Keratinocyte (primary cell): ENCODE results near the gene ADCY10. TPM values are rescaled to one million over a fixed set of nuclear protein-coding genes. Genes with fewer than 3 reads are reported as not detected.

Experiments used
- DNase-seq: peaks from one replicate; pipeline ENCODE4 v3.0.0-alpha.2; 2011; ENCODE audit warnings: low read depth, missing footprints, low spot score
- FAIRE-seq: peaks from 2 replicates; lab custom pipeline; 2011; peaks lifted over from hg19 to GRCh38; lab: Jason Lieb, UNC
- H2AFZ ChIP-seq: 2 replicates; pipeline ENCODE4 v1.6.0; 2012; ENCODE audit warnings: low read length, control low read depth, inconsistent platforms; ENCODE audit not compliant: control insufficient read depth
- H3K27ac ChIP-seq: 2 replicates; pipeline ENCODE4 v1.5.1; 2011; ENCODE audit warnings: low read length; ENCODE audit not compliant: control insufficient read depth, insufficient read depth
- H3K27me3 ChIP-seq: 3 replicates; pipeline ENCODE4 v1.6.0; 2011; ENCODE audit warnings: low read length; ENCODE audit not compliant: control insufficient read depth, insufficient read depth; ENCODE audit errors: extremely low read depth
- H3K36me3 ChIP-seq, 2 experiments: 2 replicates in 1 of 2; 3 replicates in 1 of 2; pipeline ENCODE4 v1.5.1; 2011; ENCODE audit warnings: low read length in 2 of 2, mild to moderate bottlenecking in 1 of 2; ENCODE audit not compliant: control insufficient read depth in 2 of 2, insufficient read depth in 2 of 2; ENCODE audit errors: extremely low read depth in 1 of 2
- H3K4me1 ChIP-seq: 3 replicates; pipeline ENCODE4 v1.5.1; 2011; ENCODE audit warnings: low read length; ENCODE audit not compliant: control insufficient read depth, insufficient read depth; ENCODE audit errors: extremely low read depth
- H3K4me2 ChIP-seq: 3 replicates; pipeline ENCODE4 v1.6.0; 2011; ENCODE audit warnings: low read depth, low read length; ENCODE audit not compliant: control insufficient read depth, insufficient read depth; ENCODE audit errors: extremely low read depth
- H3K4me3 ChIP-seq, 3 experiments: fragments of 200-600 bp in 1 of 3; sonication (generic) in 1 of 3; 2 replicates in 2 of 3; 3 replicates in 1 of 3; pipeline ENCODE4 v1.5.1; 2011 to 2016; ENCODE audit warnings: low read length in 3 of 3, mild to moderate bottlenecking in 3 of 3, control low read depth in 2 of 3, inconsistent platforms in 1 of 3, low read depth in 1 of 3, mixed read lengths in 1 of 3, mixed run types in 1 of 3, moderate library complexity in 1 of 3; ENCODE audit not compliant: control insufficient read depth in 2 of 3, insufficient read depth in 2 of 3; ENCODE audit errors: extremely low read depth in 1 of 3
- H3K79me2 ChIP-seq: 2 replicates; pipeline ENCODE4 v1.6.0; 2012; ENCODE audit warnings: low read length; ENCODE audit not compliant: control insufficient read depth, insufficient read depth
- H3K9ac ChIP-seq: 3 replicates; pipeline ENCODE4 v1.6.0; 2011; ENCODE audit warnings: low read length; ENCODE audit not compliant: control insufficient read depth, insufficient read depth; ENCODE audit errors: extremely low read depth
- H3K9me1 ChIP-seq: 3 replicates; pipeline ENCODE4 v1.6.0; 2011; ENCODE audit warnings: low read length; ENCODE audit not compliant: control insufficient read depth, insufficient read depth; ENCODE audit errors: extremely low read depth
- H3K9me3 ChIP-seq: 2 replicates; pipeline ENCODE4 v1.5.1; 2012; ENCODE audit warnings: low read depth, low read length; ENCODE audit not compliant: control insufficient read depth
- H4K20me1 ChIP-seq: 3 replicates; pipeline ENCODE4 v1.6.0; 2011; ENCODE audit warnings: low read length; ENCODE audit not compliant: control insufficient read depth, insufficient read depth; ENCODE audit errors: extremely low read depth
- EZH2 ChIP-seq: IDR thresholded peaks from one replicate; pipeline ENCODE4 v1.6.1; 2012; ENCODE audit warnings: inconsistent platforms, mild to moderate bottlenecking, low read length, moderate library complexity
- dilution Hi-C: fragments of 300-500 bp; cut with MboI; formaldehyde crosslinking; loops from one replicate; pipeline ENCODE4 v1.7.0; 2020; ENCODE audit warnings: low sequenced_read_pairs; ENCODE audit not compliant: extremely low pct_ligation_motif_present
- polyA plus RNA-seq, 5 experiments: library from polyadenylated mRNA; depleted of rRNA in 3 of 5; stranded (reverse) in 3 of 5; stranded (forward) in 1 of 5; unstranded in 1 of 5; fragments of >200 nt; gene quantifications; 1 replicate in 1 of 5; 2 replicates in 3 of 5; 3 replicates in 1 of 5; pipeline versions ENCODE4 v1.2.1 to v1.2.3, GENCODE V29; 2011 to 2012; ENCODE audit warnings: missing spikeins in 2 of 5, low read depth in 1 of 5, low replicate concordance in 1 of 5
- TF ChIP-seq, protein P1 (sequence below), 3 experiments: IDR thresholded peaks in 1 of 3; conservative IDR thresholded peaks in 1 of 3; optimal IDR thresholded peaks in 1 of 3; 2 replicates in 2 of 3; 3 replicates in 1 of 3; pipeline versions ENCODE3 to v1.5.1; 2011; ENCODE audit warnings: low read length in 3 of 3, mild to moderate bottlenecking in 3 of 3, moderate library complexity in 2 of 3, control low read depth in 1 of 3, inconsistent platforms in 1 of 3; ENCODE audit not compliant: insufficient read depth in 2 of 3; ENCODE audit errors: extremely low read depth in 1 of 3

The ADCY10 gene
- polyA plus RNA-seq, 1 donor (not counting 4 experiments of a cell fraction or from before 2014, with no cell fraction given), result 0.04 TPM

DNA sequence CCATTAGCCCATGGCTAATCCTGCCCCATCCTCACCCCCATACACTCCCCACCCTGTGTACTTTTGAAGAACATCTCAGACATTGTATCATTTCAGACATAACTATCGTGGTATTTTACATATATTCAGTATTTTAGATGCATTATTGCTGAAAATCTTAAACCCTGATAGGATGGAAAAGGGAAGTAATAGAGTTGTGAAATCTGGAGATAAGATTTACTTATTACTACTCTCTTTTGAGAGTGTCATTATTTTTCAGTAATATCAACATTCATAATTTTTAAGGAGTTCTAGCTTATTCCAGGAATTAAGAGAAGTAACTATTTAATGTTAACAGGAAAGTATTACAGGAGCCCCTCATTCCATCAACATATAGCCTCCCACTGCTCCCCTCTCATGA is 34.4 kb downstream of the ADCY10 start:
- H3K4me3 ChIP-seq, result no peak overlapping the region
- dilution Hi-C loops, result no loop called here
- H4K20me1 ChIP-seq, result no peaks in the 10 kb centered on the region

DNA sequence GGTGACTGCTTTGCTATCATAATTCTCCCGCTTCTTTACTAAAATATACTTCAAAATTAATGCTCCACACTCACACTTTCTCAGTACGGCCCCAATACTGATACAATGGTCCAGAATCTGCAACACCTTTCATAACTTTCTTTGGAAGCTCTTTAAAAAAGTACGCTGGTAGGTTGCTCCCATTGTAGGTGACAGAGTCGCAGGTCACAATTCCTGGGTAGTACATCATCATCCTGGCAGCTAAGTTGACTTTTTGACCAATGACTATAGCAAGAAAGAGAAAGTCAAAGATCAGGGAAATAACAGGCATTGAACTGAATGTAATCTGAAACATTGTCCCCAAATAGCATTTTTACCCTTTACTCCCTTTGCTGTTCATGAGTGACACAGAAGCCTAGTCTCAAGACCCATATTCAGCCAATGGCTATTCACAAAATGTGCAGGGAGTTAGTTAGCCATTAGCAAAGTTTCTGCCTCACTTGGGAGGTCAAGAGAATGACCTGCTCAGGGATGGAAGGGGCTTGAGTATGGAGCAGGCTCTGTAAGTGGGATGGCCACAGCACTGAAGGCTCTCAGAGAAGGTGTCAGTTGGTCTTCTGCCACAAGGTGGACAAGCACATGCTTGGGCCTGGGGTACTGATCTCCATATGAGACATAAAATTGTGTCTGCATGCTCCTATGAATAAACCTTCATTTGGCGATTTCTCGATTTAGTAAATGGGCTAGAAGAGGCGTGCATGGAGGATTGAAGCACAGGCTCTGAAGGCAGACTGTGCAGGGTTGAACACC is 35.4 kb downstream of the ADCY10 start:
- Histone ChIP-seq H3K4me3 (no peak overlapping the region), H4K20me1 (no peaks in the 10 kb centered on the region), H3K9me3 (no peaks in the 10 kb centered on the region), H3K27ac (no peak overlapping the region), H2AFZ (no peak overlapping the region), H3K4me1 (peaks cover 2% of the 10 kb centered on the region), H3K4me2 (no peak overlapping the region), H3K27me3 (no peaks in the 10 kb centered on the region), H3K36me3 (no peaks in the 10 kb centered on the region), H3K79me2 (no peaks in the 10 kb centered on the region), H3K9ac (no peak overlapping the region), H3K9me1 (no peaks in the 10 kb centered on the region)
- DNase-seq (no peak), FAIRE-seq (no peak)
- dilution Hi-C loops, result no loop called here
- TF ChIP-seq EZH2, result no peak
- TF ChIP-seq, protein P1, sequence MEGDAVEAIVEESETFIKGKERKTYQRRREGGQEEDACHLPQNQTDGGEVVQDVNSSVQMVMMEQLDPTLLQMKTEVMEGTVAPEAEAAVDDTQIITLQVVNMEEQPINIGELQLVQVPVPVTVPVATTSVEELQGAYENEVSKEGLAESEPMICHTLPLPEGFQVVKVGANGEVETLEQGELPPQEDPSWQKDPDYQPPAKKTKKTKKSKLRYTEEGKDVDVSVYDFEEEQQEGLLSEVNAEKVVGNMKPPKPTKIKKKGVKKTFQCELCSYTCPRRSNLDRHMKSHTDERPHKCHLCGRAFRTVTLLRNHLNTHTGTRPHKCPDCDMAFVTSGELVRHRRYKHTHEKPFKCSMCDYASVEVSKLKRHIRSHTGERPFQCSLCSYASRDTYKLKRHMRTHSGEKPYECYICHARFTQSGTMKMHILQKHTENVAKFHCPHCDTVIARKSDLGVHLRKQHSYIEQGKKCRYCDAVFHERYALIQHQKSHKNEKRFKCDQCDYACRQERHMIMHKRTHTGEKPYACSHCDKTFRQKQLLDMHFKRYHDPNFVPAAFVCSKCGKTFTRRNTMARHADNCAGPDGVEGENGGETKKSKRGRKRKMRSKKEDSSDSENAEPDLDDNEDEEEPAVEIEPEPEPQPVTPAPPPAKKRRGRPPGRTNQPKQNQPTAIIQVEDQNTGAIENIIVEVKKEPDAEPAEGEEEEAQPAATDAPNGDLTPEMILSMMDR (optimal IDR thresholded peaks at IDR 0.05 in 1 of 3, IDR thresholded peaks at IDR 0.05 in 1 of 3, conservative IDR thresholded peaks at IDR 0.05 in 1 of 3; ENCODE audit: extremely low read depth in 1 of 3, insufficient read depth in 2 of 3, low read length in 3 of 3), result no peak

More for the DNA sequence above, 34.4 kb downstream of the ADCY10 start:
- DNase-seq, result no peak
- TF ChIP-seq, protein P1 (optimal IDR thresholded peaks at IDR 0.05 in 1 of 3, IDR thresholded peaks at IDR 0.05 in 1 of 3, conservative IDR thresholded peaks at IDR 0.05 in 1 of 3; ENCODE audit: extremely low read depth in 1 of 3, insufficient read depth in 2 of 3, low read length in 3 of 3), result no peak
- no peak for TF ChIP-seq EZH2
- Histone ChIP-seq H3K4me1 (peaks cover 2% of the 10 kb centered on the region), H2AFZ (no peak overlapping the region), H3K9me3 (no peaks in the 10 kb centered on the region), H3K27ac (no peak overlapping the region), H3K9ac (no peak overlapping the region), H3K27me3 (no peaks in the 10 kb centered on the region), H3K79me2 (no peaks in the 10 kb centered on the region), H3K9me1 (no peaks in the 10 kb centered on the region), H3K36me3 (no peaks in the 10 kb centered on the region), H3K4me2 (no peak overlapping the region)
- no peak for FAIRE-seq
